Panc1 (cell line): ENCODE results near the gene POLR2B. TPM values are rescaled to one million over a fixed set of nuclear protein-coding genes. Genes with fewer than 3 reads are reported as not detected.

Experiments used
- ATAC-seq: fragments of 200-7000 bp; cut with Tn5 transposase; 2 replicates; pipeline ENCODE4 v1.9.1; 2020; ENCODE audit warnings: mild to moderate bottlenecking, moderate library complexity
- BruUV-seq: library from RNA; stranded (reverse); fragments of 400-500 nt; replicated peaks from 2 replicates; lab custom pipeline; 2021; lab: Mats Ljungman, UMichigan
- CTCF ChIA-PET: fragments of 300-600 bp; sonication (Branson Sonifier 250); formaldehyde crosslinking; loops from one replicate; lab custom pipeline; 2022; ENCODE audit warnings: antibody characterized with exemption; lab: Charles Lee
- POLR2A ChIA-PET: fragments of 300-600 bp; sonication (Branson Sonifier 250); formaldehyde crosslinking; loops from one replicate; lab custom pipeline; 2022; ENCODE audit warnings: antibody characterized with exemption; lab: Charles Lee
- DNase-seq: peaks from one replicate; pipeline ENCODE4 v3.0.0-alpha.2; 2010; ENCODE audit warnings: low read depth, low spot score
- H3K27ac ChIP-seq: 2 replicates; pipeline ENCODE4 v1.5.1; 2011; ENCODE audit warnings: mild to moderate bottlenecking, low read length, inconsistent platforms
- H3K27me3 ChIP-seq: fragments of 200-500 bp; sonication (Bioruptor generic); 2 replicates; pipeline ENCODE4 v1.6.0; 2014; ENCODE audit warnings: low read length, inconsistent platforms; ENCODE audit not compliant: control insufficient read depth, insufficient read depth
- H3K36me3 ChIP-seq: fragments of 200-500 bp; sonication (Bioruptor generic); 2 replicates; pipeline ENCODE4 v1.5.1; 2014; ENCODE audit warnings: inconsistent platforms, mild to moderate bottlenecking, low read length, moderate library complexity; ENCODE audit not compliant: control insufficient read depth, insufficient read depth
- H3K4me1 ChIP-seq: 2 replicates; pipeline ENCODE4 v1.5.1; 2011; ENCODE audit warnings: inconsistent platforms, mild to moderate bottlenecking, low read length, moderate library complexity; ENCODE audit not compliant: control insufficient read depth, insufficient read depth
- H3K4me3 ChIP-seq, 2 experiments: 2 replicates each; pipeline ENCODE4 v1.5.1; 2011 to 2012; ENCODE audit warnings: low read depth in 2 of 2, low read length in 2 of 2, mild to moderate bottlenecking in 2 of 2, inconsistent platforms in 1 of 2, moderate library complexity in 1 of 2
- H3K9me3 ChIP-seq: fragments of 200-500 bp; sonication (Bioruptor generic); 2 replicates; pipeline ENCODE4 v1.5.1; 2014; ENCODE audit warnings: low read depth, mild to moderate bottlenecking, inconsistent platforms, low read length, moderate library complexity; ENCODE audit not compliant: control insufficient read depth, insufficient read depth
- POLR2AphosphoS5 ChIP-seq: IDR thresholded peaks from 2 replicates; pipeline ENCODE4 v1.6.1; 2012; ENCODE audit warnings: mild to moderate bottlenecking, low read depth, low read length, moderate library complexity
- SIN3A ChIP-seq: IDR thresholded peaks from 2 replicates; pipeline ENCODE4 v1.6.1; 2012; ENCODE audit warnings: low read depth, mild to moderate bottlenecking, low read length, moderate library complexity, borderline replicate concordance; ENCODE audit not compliant: insufficient read depth
- TCF7L2 ChIP-seq: IDR thresholded peaks from 2 replicates; pipeline ENCODE4 v1.6.1; 2011; ENCODE audit warnings: mild to moderate bottlenecking, low read depth, low read length, inconsistent platforms
- in situ Hi-C: cut with HindIII; loops from 2 replicates; pipeline ENCODE4 v1.10.0; 2016; ENCODE audit warnings: low sequenced_read_pairs, low pct_unique_long_range_greater_than_20kb
- intact Hi-C: fragments of 100-400 bp; cut with micrococcal nuclease; formaldehyde crosslinking; loops from one replicate; pipeline ENCODE4 v1.10.0; 2022; ENCODE audit not compliant: unreplicated experiment
- total RNA-seq: library from RNA; stranded (reverse); gene quantifications from one replicate; pipeline ENCODE4 v1.2.1, GENCODE V29; 2021; ENCODE audit not compliant: unreplicated experiment
- TF ChIP-seq, protein P1 (sequence below), 2 experiments: IDR thresholded peaks; 2 replicates each; pipeline ENCODE4 v1.6.1; 2011 to 2012; ENCODE audit warnings: low read depth in 2 of 2, control low read depth in 1 of 2, low read length in 1 of 2, mild to moderate bottlenecking in 1 of 2, moderate library complexity in 1 of 2; ENCODE audit not compliant: insufficient read depth in 1 of 2
- TF ChIP-seq, protein P2 (sequence below): fragments of 450-650 bp; IDR thresholded peaks from 2 replicates; pipeline ENCODE4 v1.5.1; 2017; ENCODE audit warnings: mild to moderate bottlenecking

POLR2B gene
- total RNA-seq, 1 experiment from 2014 or later, result 84.1 TPM

DNA sequence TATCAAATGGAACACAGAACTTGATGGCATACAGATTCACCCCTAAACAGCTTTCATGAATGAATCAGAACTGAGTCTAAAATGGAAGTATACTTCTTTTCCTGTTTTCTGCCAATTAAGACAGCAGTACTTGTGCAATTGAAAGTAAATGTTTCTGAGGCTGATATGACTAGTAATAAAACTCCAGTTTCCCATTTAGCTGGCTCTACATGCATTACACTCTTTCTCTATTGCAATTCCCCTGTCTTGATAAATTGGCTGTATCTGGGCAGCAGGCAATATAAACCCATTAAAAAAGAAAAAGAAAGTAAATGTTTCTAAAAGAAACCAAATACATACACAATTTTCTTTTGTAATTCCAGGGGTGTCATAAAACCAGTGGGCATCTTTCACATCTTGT, 5.9 kb upstream of the POLR2B start:
- peaks cover 28% of the 10 kb centered on the region for H3K36me3 ChIP-seq
- ChIA-PET CTCF (no interaction called here), POLR2A (no interaction called here)

DNA sequence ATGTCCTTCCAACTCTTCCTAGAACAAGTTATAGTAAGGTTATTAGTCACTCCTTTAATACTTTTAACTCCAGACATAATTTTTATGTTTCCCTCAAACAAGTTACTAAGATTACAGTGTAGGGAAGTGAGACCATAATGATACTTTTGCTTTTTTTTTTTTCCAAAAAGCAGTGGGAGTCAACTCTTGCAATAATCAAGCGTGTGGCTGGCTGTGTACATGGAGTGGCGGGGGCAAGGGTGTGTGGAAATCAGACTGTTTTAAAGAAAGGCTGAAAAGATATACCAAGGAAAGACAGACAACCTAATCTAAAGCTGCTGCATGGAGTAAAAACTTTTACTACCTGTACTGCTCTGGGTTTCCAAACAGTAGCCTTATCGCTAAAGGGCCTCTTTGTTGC, 5.4 kb upstream of the POLR2B start:
- no TSS peak for BruUV-seq
- no peak for TF ChIP-seq SIN3A
- TF ChIP-seq POLR2AphosphoS5, result no peak
- TF ChIP-seq, protein P1, sequence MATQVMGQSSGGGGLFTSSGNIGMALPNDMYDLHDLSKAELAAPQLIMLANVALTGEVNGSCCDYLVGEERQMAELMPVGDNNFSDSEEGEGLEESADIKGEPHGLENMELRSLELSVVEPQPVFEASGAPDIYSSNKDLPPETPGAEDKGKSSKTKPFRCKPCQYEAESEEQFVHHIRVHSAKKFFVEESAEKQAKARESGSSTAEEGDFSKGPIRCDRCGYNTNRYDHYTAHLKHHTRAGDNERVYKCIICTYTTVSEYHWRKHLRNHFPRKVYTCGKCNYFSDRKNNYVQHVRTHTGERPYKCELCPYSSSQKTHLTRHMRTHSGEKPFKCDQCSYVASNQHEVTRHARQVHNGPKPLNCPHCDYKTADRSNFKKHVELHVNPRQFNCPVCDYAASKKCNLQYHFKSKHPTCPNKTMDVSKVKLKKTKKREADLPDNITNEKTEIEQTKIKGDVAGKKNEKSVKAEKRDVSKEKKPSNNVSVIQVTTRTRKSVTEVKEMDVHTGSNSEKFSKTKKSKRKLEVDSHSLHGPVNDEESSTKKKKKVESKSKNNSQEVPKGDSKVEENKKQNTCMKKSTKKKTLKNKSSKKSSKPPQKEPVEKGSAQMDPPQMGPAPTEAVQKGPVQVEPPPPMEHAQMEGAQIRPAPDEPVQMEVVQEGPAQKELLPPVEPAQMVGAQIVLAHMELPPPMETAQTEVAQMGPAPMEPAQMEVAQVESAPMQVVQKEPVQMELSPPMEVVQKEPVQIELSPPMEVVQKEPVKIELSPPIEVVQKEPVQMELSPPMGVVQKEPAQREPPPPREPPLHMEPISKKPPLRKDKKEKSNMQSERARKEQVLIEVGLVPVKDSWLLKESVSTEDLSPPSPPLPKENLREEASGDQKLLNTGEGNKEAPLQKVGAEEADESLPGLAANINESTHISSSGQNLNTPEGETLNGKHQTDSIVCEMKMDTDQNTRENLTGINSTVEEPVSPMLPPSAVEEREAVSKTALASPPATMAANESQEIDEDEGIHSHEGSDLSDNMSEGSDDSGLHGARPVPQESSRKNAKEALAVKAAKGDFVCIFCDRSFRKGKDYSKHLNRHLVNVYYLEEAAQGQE (IDR thresholded peaks at IDR 0.05; ENCODE audit: insufficient read depth in 1 of 2, low read depth in 2 of 2, low read length in 1 of 2), result no peak
- TF ChIP-seq, protein P2, sequence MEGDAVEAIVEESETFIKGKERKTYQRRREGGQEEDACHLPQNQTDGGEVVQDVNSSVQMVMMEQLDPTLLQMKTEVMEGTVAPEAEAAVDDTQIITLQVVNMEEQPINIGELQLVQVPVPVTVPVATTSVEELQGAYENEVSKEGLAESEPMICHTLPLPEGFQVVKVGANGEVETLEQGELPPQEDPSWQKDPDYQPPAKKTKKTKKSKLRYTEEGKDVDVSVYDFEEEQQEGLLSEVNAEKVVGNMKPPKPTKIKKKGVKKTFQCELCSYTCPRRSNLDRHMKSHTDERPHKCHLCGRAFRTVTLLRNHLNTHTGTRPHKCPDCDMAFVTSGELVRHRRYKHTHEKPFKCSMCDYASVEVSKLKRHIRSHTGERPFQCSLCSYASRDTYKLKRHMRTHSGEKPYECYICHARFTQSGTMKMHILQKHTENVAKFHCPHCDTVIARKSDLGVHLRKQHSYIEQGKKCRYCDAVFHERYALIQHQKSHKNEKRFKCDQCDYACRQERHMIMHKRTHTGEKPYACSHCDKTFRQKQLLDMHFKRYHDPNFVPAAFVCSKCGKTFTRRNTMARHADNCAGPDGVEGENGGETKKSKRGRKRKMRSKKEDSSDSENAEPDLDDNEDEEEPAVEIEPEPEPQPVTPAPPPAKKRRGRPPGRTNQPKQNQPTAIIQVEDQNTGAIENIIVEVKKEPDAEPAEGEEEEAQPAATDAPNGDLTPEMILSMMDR, result no peak
- no peak for TF ChIP-seq TCF7L2
- Histone ChIP-seq H3K4me1 (no peaks in the 10 kb centered on the region), H3K27me3 (no peaks in the 10 kb centered on the region), H3K9me3 (no peaks in the 10 kb centered on the region), H3K27ac (no peak overlapping the region), H3K4me3 (no peak overlapping the region), H3K36me3 (peaks cover 28% of the 10 kb centered on the region)
- no peak for DNase-seq
- POLR2A ChIA-PET, result no interaction called here
- ATAC-seq, result no peak
- in situ Hi-C loops, result no loop called here
- CTCF ChIA-PET, result no interaction called here
- intact Hi-C loops, result no loop called here

More for the DNA sequence above, 5.9 kb upstream of the POLR2B start:
- no peak for ATAC-seq
- intact Hi-C loops, result no loop called here
- no TSS peak for BruUV-seq
- H3K4me3 ChIP-seq, result no peak overlapping the region
- H3K27ac ChIP-seq, result no peak overlapping the region
- no peak for DNase-seq
- no peaks in the 10 kb centered on the region for H3K9me3 ChIP-seq
- in situ Hi-C loops, result no loop called here
- TF ChIP-seq POLR2AphosphoS5, result no peak
- no peak for TF ChIP-seq TCF7L2
- TF ChIP-seq SIN3A, result no peak
- TF ChIP-seq, protein P2, result no peak
- TF ChIP-seq, protein P1 (IDR thresholded peaks at IDR 0.05; ENCODE audit: insufficient read depth in 1 of 2, low read depth in 2 of 2, low read length in 1 of 2), result no peak
- no peaks in the 10 kb centered on the region for H3K4me1 ChIP-seq
- no peaks in the 10 kb centered on the region for H3K27me3 ChIP-seq
